ENCODE data around the gene LRRC73. TPM values are rescaled to one million over a fixed set of nuclear protein-coding genes. Genes with fewer than 3 reads are reported as not detected.

The LRRC73 gene
- total and polyA plus RNA-seq, 2 donors (not counting 1 experiment from before 2014, with no cell fraction given), result 0.18 to 0.33 TPM

- Histone ChIP-seq H3K36me3 (ENCODE audit: control insufficient read depth, insufficient read depth, low read length) (peaks cover 2% of the 10 kb centered on the region), H3K4me1 (ENCODE audit: control insufficient read depth, extremely low read depth, insufficient read depth, low read length) (peaks cover 12% of the 10 kb centered on the region), H3K9me3 (ENCODE audit: control insufficient read depth, insufficient read depth, low read depth, low read length) (no peaks in the 10 kb centered on the region), H4K20me1 (ENCODE audit: control insufficient read depth, extremely low read depth, insufficient read depth, low read length) (no peaks in the 10 kb centered on the region), H3K9ac (ENCODE audit: insufficient read depth, low read length) (peak overlapping the region; percentile 77), H3K27me3 (ENCODE audit: control insufficient read depth, insufficient read depth, low read length) (no peaks in the 10 kb centered on the region), H3K79me2 (ENCODE audit: control insufficient read depth, insufficient read depth, low read length) (peaks cover 23% of the 10 kb centered on the region), H2AFZ (ENCODE audit: low read length) (peak overlapping the region; percentile 61), H3K4me3 (replicated peaks in 1 of 4; ENCODE audit: control extremely low read depth in 1 of 4, insufficient read depth in 1 of 4, low read depth in 3 of 4, low read length in 4 of 4) (peak overlapping the region; percentile 73 to 80 (median 76)), H3K27ac (ENCODE audit: insufficient read depth, low read length) (peak overlapping the region; percentile 73), H3K4me2 (ENCODE audit: extremely low read depth, insufficient read depth, low read length) (peak overlapping the region; percentile 100)
- DNase-seq (ENCODE audit: low read depth in 2 of 2), result no peak
- no peak for TF ChIP-seq CTCF (conservative IDR thresholded peaks at IDR 0.05 in 1 of 2, IDR thresholded peaks at IDR 0.05 in 1 of 2; ENCODE audit: low read depth in 1 of 2, low read length in 2 of 2)
- no peak for TF ChIP-seq EZH2 (IDR thresholded peaks at IDR 0.05; ENCODE audit: low read length, missing control alignments)
These were observed 32.2 kb downstream of the LRRC73 start for GRCh38 chr6:43478008-43478372.

- peak; percentile 77 to 85 for DNase-seq (ENCODE audit: low read depth in 2 of 2)
- Histone ChIP-seq H3K9me3 (ENCODE audit: control insufficient read depth, insufficient read depth, low read depth, low read length) (no peaks in the 10 kb centered on the region), H3K4me3 (replicated peaks in 1 of 4; ENCODE audit: control extremely low read depth in 1 of 4, insufficient read depth in 1 of 4, low read depth in 3 of 4, low read length in 4 of 4) (peak within 1 kb of the TSS; percentile 73 to 80 (median 76)), H3K27ac (ENCODE audit: insufficient read depth, low read length) (peak within 1 kb of the TSS; percentile 73), H3K4me2 (ENCODE audit: extremely low read depth, insufficient read depth, low read length) (peak within 1 kb of the TSS; percentile 100), H3K27me3 (ENCODE audit: control insufficient read depth, insufficient read depth, low read length) (no peaks in the 10 kb centered on the region), H3K36me3 (ENCODE audit: control insufficient read depth, insufficient read depth, low read length) (peaks cover 2% of the 10 kb centered on the region), H4K20me1 (ENCODE audit: control insufficient read depth, extremely low read depth, insufficient read depth, low read length) (no peaks in the 10 kb centered on the region), H3K79me2 (ENCODE audit: control insufficient read depth, insufficient read depth, low read length) (peaks cover 23% of the 10 kb centered on the region), H3K4me1 (ENCODE audit: control insufficient read depth, extremely low read depth, insufficient read depth, low read length) (peaks cover 12% of the 10 kb centered on the region), H2AFZ (ENCODE audit: low read length) (peak within 1 kb of the TSS; percentile 79), H3K9ac (ENCODE audit: insufficient read depth, low read length) (peak within 1 kb of the TSS; percentile 77)
- no peak for TF ChIP-seq EZH2 (IDR thresholded peaks at IDR 0.05; ENCODE audit: low read length, missing control alignments)
- TF ChIP-seq CTCF (conservative IDR thresholded peaks at IDR 0.05 in 1 of 2, IDR thresholded peaks at IDR 0.05 in 1 of 2; ENCODE audit: low read depth in 1 of 2, low read length in 2 of 2), result no peak
These were observed 32.7 kb downstream of the LRRC73 start, which contains the start of gene TJAP1 for GRCh38 chr6:43477235-43478007. Gene TJAP1, plus strand, starts transcription at chr6:43477570. Its CDS starts 21,432 bp downstream, at chr6:43499002.

GRCh38 chr6:43476746-43477145 is 33.4 kb downstream of the LRRC73 start:
- H2AFZ ChIP-seq (ENCODE audit: low read length), result peak overlapping the region; percentile 79
- H3K4me2 ChIP-seq (ENCODE audit: extremely low read depth, insufficient read depth, low read length), result peak overlapping the region; percentile 83
- TF ChIP-seq CTCF (conservative IDR thresholded peaks at IDR 0.05 in 1 of 2, IDR thresholded peaks at IDR 0.05 in 1 of 2; ENCODE audit: low read depth in 1 of 2, low read length in 2 of 2) (no peak), EZH2 (IDR thresholded peaks at IDR 0.05; ENCODE audit: low read length, missing control alignments) (no peak)
- peak overlapping the region; percentile 42 to 80 (median 74) for H3K4me3 ChIP-seq (replicated peaks in 1 of 4; ENCODE audit: control extremely low read depth in 1 of 4, insufficient read depth in 1 of 4, low read depth in 3 of 4, low read length in 4 of 4)
- H4K20me1 ChIP-seq (ENCODE audit: control insufficient read depth, extremely low read depth, insufficient read depth, low read length), result no peaks in the 10 kb centered on the region
- DNase-seq (ENCODE audit: low read depth in 2 of 2), result no peak
- H3K27ac ChIP-seq (ENCODE audit: insufficient read depth, low read length), result peak overlapping the region; percentile 1
- peaks cover 20% of the 10 kb centered on the region for H3K79me2 ChIP-seq (ENCODE audit: control insufficient read depth, insufficient read depth, low read length)
- H3K4me1 ChIP-seq (ENCODE audit: control insufficient read depth, extremely low read depth, insufficient read depth, low read length), result peaks cover 12% of the 10 kb centered on the region
- H3K36me3 ChIP-seq (ENCODE audit: control insufficient read depth, insufficient read depth, low read length), result peaks cover 2% of the 10 kb centered on the region
- no peaks in the 10 kb centered on the region for H3K9me3 ChIP-seq (ENCODE audit: control insufficient read depth, insufficient read depth, low read depth, low read length)
- H3K27me3 ChIP-seq (ENCODE audit: control insufficient read depth, insufficient read depth, low read length), result no peaks in the 10 kb centered on the region
- H3K9ac ChIP-seq (ENCODE audit: insufficient read depth, low read length), result no peak overlapping the region

Data from fibroblast of lung (primary cell).